RWPE2 (cell line): Measurements from ENCODE around the gene KHDC1L.
"Not testable (repeated sequence)": the region's sequence is repeated elsewhere in the genome, so short reads cannot be mapped to it uniquely, and the experiment has no call there.

Experiments used
- ATAC-seq: fragments of 200-7000 bp; cut with Tn5 transposase; 3 replicates; pipeline ENCODE4 v1.9.1; 2021; ENCODE audit warnings: low read depth
- DNase-seq: peaks from one replicate; pipeline ENCODE4 v3.0.0-alpha.2; 2020; ENCODE audit warnings: low spot score
- H3K27ac ChIP-seq: fragments of 450-650 bp; 2 replicates; pipeline ENCODE4 v1.5.1; 2017; ENCODE audit warnings: mild to moderate bottlenecking; ENCODE audit not compliant: poor library complexity, severe bottlenecking
- H3K27me3 ChIP-seq: fragments of 250-450 bp; sonication (Bioruptor Pico); 2 replicates; pipeline ENCODE4 v1.5.1; 2021; ENCODE audit warnings: mild to moderate bottlenecking, moderate library complexity; ENCODE audit not compliant: insufficient read depth, poor library complexity, severe bottlenecking
- H3K36me3 ChIP-seq: fragments of 250-450 bp; sonication (Bioruptor Pico); 2 replicates; pipeline ENCODE4 v1.5.1; 2020; ENCODE audit warnings: low read depth, mild to moderate bottlenecking, moderate library complexity
- H3K4me1 ChIP-seq: fragments of 250-450 bp; sonication (Bioruptor Pico); 2 replicates; pipeline ENCODE4 v1.5.1; 2021; ENCODE audit warnings: mild to moderate bottlenecking, moderate library complexity; ENCODE audit not compliant: insufficient read depth, poor library complexity, severe bottlenecking
- H3K4me3 ChIP-seq: fragments of 250-450 bp; sonication (Bioruptor Pico); 2 replicates; pipeline ENCODE4 v1.5.1; 2021; ENCODE audit warnings: mild to moderate bottlenecking, moderate library complexity; ENCODE audit not compliant: severe bottlenecking
- H3K9me3 ChIP-seq: fragments of 250-450 bp; sonication (Bioruptor Pico); 2 replicates; pipeline ENCODE4 v1.5.1; 2021; ENCODE audit warnings: mild to moderate bottlenecking, moderate library complexity; ENCODE audit not compliant: severe bottlenecking
- TF ChIP-seq, protein P1 (sequence below): fragments of 450-650 bp; IDR thresholded peaks from one replicate; pipeline ENCODE4 v1.5.1; 2017; ENCODE audit warnings: mild to moderate bottlenecking, moderate library complexity; ENCODE audit not compliant: poor library complexity, severe bottlenecking

The KHDC1L gene

GRCh38 chr6:73248192-73248903 lies 23.1 kb upstream of the KHDC1L start:
- H3K9me3 ChIP-seq: no peaks in the 10 kb centered on the region
- no peaks in the 10 kb centered on the region for H3K36me3 ChIP-seq
- ATAC-seq (no peak), DNase-seq (no peak)
- H3K27me3 ChIP-seq: no peaks in the 10 kb centered on the region
- no peaks in the 10 kb centered on the region for H3K4me1 ChIP-seq
- H3K27ac ChIP-seq: no peak overlapping the region
- H3K4me3 ChIP-seq: no peak overlapping the region
- TF ChIP-seq, protein P1, sequence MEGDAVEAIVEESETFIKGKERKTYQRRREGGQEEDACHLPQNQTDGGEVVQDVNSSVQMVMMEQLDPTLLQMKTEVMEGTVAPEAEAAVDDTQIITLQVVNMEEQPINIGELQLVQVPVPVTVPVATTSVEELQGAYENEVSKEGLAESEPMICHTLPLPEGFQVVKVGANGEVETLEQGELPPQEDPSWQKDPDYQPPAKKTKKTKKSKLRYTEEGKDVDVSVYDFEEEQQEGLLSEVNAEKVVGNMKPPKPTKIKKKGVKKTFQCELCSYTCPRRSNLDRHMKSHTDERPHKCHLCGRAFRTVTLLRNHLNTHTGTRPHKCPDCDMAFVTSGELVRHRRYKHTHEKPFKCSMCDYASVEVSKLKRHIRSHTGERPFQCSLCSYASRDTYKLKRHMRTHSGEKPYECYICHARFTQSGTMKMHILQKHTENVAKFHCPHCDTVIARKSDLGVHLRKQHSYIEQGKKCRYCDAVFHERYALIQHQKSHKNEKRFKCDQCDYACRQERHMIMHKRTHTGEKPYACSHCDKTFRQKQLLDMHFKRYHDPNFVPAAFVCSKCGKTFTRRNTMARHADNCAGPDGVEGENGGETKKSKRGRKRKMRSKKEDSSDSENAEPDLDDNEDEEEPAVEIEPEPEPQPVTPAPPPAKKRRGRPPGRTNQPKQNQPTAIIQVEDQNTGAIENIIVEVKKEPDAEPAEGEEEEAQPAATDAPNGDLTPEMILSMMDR: no peak

DNA sequence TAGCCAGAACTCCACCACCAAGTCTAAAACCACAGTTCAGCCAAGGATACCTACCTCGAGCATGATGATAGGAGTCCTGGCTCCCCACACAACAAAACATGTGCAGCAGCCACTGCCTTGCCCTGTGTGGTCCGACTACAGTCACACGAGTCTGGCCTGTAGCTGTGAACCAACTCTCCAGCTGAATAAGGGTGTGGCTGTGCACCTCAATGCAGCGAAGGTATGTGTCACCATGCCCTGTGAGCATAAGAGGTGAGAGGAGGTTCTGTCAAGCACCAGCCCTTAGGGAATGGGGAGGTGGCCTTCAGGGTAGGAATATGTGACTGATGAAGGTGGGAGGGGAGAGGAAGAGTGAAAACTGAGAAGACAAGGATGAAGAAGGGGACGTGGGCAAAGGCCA lies 16.7 kb upstream of the KHDC1L start:
- TF ChIP-seq, protein P1: no peak
- ATAC-seq (no peak), DNase-seq (no peak)
- H3K4me1 ChIP-seq: peaks cover under 1% of the 10 kb centered on the region
- no peaks in the 10 kb centered on the region for H3K9me3 ChIP-seq
- no peak overlapping the region for H3K4me3 ChIP-seq
- H3K27ac ChIP-seq: no peak overlapping the region
- no peaks in the 10 kb centered on the region for H3K36me3 ChIP-seq
- H3K27me3 ChIP-seq: no peaks in the 10 kb centered on the region

DNA sequence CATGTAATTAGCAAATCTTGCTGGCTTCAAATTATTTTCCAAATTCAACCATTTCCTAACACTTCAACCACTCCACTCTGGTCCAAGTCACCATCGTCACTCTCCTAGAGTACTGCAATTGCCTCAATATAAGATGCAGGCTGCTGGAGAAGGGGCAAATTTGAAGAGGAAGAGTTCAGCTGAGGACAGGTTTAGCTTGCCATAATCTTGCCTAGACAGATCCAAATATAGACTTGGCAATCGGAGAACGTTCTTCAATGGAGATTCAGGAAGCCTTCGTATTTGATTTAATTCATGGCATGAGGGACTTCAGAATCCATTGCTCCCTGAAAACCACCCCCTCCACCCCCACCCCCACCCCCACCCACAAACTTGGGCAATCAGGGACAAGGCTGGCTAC lies 15.4 kb upstream of the KHDC1L start:
- Histone ChIP-seq H3K9me3 (no peaks in the 10 kb centered on the region), H3K27me3 (no peaks in the 10 kb centered on the region), H3K4me3 (no peak overlapping the region), H3K27ac (no peak overlapping the region), H3K4me1 (peaks cover 10% of the 10 kb centered on the region), H3K36me3 (no peaks in the 10 kb centered on the region)
- DNase-seq (no peak), ATAC-seq (no peak)
- TF ChIP-seq, protein P1: no peak

GRCh38 chr6:73236144-73236750 lies 11.0 kb upstream of the KHDC1L start:
- Histone ChIP-seq H3K27ac (peak overlapping the region; percentile 87), H3K4me3 (no peak overlapping the region), H3K36me3 (no peaks in the 10 kb centered on the region), H3K27me3 (no peaks in the 10 kb centered on the region), H3K9me3 (no peaks in the 10 kb centered on the region), H3K4me1 (peaks cover 27% of the 10 kb centered on the region)
- DNase-seq (no peak), ATAC-seq (peak; percentile 91)
- TF ChIP-seq, protein P1: no peak

GRCh38 chr6:73234733-73235132 lies 9.4 kb upstream of the KHDC1L start:
- peak overlapping the region; percentile 87 for H3K27ac ChIP-seq
- H3K36me3 ChIP-seq: no peaks in the 10 kb centered on the region

GRCh38 chr6:73233971-73234370 lies 8.7 kb upstream of the KHDC1L start:
- DNase-seq, H3K27me3 ChIP-seq, H3K4me3 ChIP-seq, H3K36me3 ChIP-seq, H3K9me3 ChIP-seq: not testable (repeated sequence)
- Histone ChIP-seq H3K27ac (peak overlapping the region; percentile 87), H3K4me1 (peaks cover 27% of the 10 kb centered on the region)
- 0 out of 3 replicates have a peak, but pooled peaks have one; percentile 13 for ATAC-seq

More at GRCh38 chr6:73234733-73235132, 9.4 kb upstream of the KHDC1L start:
- Histone ChIP-seq H3K4me3 (no peak overlapping the region), H3K27me3 (no peaks in the 10 kb centered on the region), H3K9me3 (no peaks in the 10 kb centered on the region), H3K4me1 (peaks cover 27% of the 10 kb centered on the region)
- ATAC-seq (peak; percentile 76), DNase-seq (no peak)
- TF ChIP-seq, protein P1: no peak
